Measurements from ENCODE around the gene TMEM253.

TMEM253 gene

GRCh38 chr14:21090940-21091663 lies 9.8 kb upstream of the TMEM253 start:
- DNase-seq = no peak

DNA sequence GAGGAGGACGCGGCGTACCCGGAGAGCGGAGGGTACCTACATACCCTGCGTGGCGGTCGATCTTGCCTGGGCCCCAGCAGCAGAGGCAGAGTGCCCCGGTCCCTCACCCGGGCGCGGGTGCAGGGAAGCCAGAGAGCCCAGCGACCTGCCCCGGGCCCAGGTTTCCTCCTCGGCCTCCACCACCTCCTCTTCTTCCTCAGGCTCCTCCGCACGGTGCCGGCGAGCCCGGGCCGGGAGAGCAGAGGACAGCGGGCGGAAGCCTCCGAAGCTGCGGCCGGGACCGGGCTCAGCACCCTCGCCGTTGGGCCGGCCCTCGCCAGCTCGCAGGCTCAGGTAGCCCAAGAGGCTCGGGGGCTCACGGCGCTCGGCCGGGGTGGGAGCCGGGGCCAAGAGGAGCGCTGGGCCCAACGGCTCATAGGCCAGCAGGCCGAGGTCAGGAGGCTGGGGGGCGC lies 9.0 kb upstream of the TMEM253 start:
- DNase-seq = no peak

DNA sequence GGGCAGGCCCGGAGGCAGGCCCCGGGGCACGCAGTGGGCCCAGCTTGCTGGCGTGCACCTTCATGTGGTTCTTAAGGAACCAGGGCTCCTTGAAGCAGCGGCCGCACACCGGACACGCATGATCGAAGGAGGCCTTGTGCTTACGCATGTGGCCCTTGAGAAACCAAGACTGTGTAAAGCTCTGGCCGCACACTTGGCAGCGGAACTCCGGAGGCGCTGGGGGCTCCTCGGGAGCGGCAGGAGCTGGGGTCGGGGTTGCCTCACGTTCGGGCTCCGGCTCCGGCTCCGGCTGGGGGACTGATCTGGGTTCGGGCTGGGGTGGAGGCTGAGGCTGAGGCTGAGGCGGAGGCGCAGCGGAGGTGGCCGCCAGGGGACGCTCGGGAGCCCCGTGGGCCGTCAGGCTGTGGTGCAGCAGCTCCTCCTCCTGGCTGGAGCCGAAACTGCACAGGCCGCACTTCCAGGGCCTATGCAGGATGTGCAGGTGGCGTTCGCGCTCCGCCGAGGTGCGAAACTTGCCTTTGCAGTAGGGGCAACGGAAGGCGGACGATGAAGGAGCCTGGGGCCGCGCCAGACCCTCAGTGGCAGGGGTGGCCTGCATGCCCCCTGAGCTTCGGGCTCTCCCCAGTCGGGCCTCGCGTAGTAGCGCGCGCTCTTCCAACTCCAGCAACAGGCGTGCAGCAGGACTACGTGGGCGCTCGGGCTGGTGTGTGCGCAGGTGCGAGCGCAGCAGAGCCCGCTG lies 8.4 kb upstream of the TMEM253 start:
- DNase-seq = no peak

GRCh38 chr14:21093018-21093417 lies 7.8 kb upstream of the TMEM253 start:
- no peak for DNase-seq

DNA sequence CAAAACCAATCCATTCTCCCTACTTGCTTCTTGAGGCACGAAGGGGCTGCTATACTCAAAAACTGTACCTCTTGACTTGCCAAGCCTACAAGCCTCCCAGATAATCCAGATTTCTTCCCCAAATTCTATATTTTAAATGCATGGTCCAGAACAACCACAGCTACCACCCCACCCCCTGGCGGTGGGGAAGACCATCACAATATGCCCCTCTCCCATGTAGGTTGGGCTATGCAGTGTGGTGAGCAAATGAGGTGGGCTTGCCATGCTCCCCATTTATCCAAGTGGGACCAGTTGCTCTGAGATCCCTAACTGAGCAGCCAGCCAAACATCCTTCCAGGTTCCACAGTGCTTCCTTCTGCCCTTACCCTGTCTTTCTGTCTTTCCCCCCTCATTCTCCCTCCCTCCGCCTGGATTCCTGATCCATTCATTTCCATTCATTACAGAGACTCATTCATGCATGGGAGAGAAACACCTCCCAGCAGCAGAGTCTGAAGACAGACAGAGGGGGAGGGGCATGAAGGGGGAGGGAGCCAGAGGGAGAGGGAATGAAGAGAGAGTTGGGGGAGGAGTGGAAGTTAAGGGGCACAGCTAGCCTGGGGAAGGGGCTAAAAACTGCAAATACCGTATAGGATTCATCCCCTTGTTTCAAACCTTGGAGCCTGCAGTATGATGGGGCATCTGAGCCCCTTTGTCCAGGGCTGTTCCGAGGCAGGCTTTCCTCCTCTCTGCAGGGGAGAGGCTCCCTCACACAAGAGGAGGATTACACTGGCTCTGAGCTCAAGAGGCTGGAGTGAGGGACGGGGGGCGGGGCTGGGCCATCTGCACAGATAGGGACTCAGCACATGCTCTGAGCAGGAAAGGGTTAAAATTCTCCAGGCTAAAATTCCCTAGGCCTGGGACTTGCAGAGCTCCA lies 6.8 kb upstream of the TMEM253 start:
- peak; percentile 89 for DNase-seq

GRCh38 chr14:21095430-21096205 lies 5.2 kb upstream of the TMEM253 start:
- no peak for DNase-seq

GRCh38 chr14:21096438-21096837 lies 4.4 kb upstream of the TMEM253 start:
- no peak for DNase-seq

GRCh38 chr14:21096978-21097635 lies 3.8 kb upstream of the TMEM253 start:
- DNase-seq = no peak

GRCh38 chr14:21097636-21098075 lies 3.2 kb upstream of the TMEM253 start:
- DNase-seq = no peak

DNA sequence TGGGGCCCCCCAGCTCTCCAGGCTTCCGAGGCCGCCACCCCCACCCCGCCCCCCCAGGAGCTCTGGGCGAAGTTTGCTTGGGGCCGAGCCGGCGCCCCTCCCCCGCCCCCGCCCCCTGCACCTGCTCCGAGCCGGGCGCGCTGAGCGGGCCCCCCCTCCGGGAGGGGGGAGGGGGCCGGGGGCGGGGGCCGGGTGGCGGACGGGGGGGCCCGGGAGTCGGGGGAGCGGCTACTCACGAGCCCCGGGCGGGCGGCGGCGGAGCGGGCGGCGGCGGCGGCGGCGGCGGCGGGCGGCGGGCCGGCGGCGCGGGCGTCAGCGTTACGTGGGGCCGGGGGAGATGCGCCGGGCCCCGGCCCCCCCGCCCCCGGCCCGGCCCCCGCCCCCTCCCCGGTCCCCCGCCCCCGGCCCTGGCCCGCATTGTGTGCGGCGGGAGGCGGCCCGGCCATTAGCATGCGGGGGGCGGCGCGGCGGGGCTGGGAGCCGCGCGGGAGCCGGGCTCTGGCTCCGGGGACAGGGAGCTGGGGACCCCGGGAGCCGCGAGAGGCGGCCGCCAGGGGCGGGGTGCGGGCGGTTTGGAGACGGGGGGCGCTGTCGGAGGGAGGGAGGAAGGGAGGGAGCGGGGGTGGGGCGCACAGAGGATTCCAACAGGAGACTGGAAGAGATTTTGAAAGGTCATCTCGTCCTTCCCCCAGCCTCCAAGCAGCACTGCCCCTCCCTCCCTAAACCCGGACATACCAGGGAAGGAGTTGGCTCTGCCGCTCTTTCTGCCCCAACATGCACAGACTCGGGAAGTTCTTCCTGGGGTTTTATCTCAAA lies 2.6 kb upstream of the TMEM253 start, which contains the start of gene ZNF219:
ZNF219 (minus strand) TSS at position 580 of the 816 bp plus-strand sequence. CDS start 5,064 bp downstream, outside the sequence.
- DNase-seq = no peak

GRCh38 chr14:21098892-21099595 lies 1.8 kb upstream of the TMEM253 start:
- DNase-seq = peak; percentile 51

DNA sequence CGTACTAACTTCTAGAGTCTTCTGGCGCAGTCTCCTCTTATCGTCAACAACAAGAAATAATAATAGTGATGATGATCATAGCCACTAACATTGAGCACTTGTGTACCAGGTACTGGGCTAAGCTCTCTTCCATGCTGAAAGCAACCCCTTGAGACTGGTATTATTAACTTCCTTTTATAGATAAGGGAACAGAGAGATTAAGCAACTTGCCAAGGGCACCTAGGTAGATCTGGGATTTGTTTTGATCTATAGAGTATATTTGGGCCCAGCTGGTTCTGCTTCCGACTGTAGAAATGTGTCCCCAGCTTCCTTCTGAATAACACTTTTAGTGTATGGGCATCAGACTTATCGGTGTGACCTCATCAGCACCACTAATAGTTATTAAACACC lies 1.3 kb upstream of the TMEM253 start:
- DNase-seq = no peak

- DNase-seq = no peak
These were observed 1.0 kb downstream of the TMEM253 start for GRCh38 chr14:21101802-21102413.

GRCh38 chr14:21102521-21103410 lies 1.9 kb downstream of the TMEM253 start:
- no peak for DNase-seq

GRCh38 chr14:21103411-21103709 lies 2.5 kb downstream of the TMEM253 start:
- DNase-seq = no peak

DNA sequence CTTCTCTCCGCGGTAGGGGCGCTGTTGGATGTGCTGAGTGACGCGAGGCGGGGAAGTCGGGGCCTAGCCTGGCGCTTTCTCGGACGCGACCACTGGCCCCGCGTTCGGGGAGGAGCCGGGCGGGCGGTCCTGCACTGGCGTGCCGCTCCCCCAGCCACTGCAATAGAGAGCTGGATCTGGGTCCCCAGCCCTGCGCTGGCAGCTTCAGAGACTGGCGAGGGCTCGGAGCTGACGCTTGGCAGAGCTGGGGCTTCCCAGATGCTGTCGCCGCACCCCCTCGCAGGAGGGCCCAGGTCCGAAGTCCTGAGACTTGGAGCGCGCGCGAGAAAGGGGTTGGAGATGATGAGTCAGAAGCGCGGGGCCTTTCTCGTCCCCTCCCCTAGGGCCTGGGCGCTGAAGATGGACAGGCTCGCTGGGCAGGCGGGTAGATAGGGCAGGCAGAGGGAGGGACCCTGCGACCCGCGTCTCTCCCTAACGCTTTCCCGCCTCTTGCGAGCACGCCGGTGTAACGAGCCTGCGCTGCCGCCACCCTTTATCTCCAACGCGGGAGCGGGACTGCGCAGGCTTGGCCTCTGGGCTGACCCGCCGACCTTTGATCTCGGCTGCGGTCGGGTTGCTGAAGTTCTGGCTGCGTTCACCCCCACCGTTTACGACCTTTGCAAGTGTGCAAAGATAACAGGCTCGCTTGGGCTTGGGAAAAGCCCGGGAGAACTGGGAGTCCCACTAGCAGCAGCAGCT lies 3.0 kb downstream of the TMEM253 start:
- DNase-seq = peak; percentile 94

- DNase-seq = peak; percentile 92
These were observed 3.7 kb downstream of the TMEM253 start for GRCh38 chr14:21104448-21105060.

- no peak for DNase-seq
These were observed 4.2 kb downstream of the TMEM253 start for GRCh38 chr14:21105095-21105494.

All from NCI-H510A treated with DMSO at 0.1 percent for 48 hours (cell line).